ENCODE data around the gene KCNE5.
"Not testable (repeated sequence)": the region's sequence is repeated elsewhere in the genome, so short reads cannot be mapped to it uniquely, and the experiment has no call there.

Gene KCNE5, protein sequence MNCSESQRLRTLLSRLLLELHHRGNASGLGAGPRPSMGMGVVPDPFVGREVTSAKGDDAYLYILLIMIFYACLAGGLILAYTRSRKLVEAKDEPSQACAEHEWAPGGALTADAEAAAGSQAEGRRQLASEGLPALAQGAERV

DNA sequence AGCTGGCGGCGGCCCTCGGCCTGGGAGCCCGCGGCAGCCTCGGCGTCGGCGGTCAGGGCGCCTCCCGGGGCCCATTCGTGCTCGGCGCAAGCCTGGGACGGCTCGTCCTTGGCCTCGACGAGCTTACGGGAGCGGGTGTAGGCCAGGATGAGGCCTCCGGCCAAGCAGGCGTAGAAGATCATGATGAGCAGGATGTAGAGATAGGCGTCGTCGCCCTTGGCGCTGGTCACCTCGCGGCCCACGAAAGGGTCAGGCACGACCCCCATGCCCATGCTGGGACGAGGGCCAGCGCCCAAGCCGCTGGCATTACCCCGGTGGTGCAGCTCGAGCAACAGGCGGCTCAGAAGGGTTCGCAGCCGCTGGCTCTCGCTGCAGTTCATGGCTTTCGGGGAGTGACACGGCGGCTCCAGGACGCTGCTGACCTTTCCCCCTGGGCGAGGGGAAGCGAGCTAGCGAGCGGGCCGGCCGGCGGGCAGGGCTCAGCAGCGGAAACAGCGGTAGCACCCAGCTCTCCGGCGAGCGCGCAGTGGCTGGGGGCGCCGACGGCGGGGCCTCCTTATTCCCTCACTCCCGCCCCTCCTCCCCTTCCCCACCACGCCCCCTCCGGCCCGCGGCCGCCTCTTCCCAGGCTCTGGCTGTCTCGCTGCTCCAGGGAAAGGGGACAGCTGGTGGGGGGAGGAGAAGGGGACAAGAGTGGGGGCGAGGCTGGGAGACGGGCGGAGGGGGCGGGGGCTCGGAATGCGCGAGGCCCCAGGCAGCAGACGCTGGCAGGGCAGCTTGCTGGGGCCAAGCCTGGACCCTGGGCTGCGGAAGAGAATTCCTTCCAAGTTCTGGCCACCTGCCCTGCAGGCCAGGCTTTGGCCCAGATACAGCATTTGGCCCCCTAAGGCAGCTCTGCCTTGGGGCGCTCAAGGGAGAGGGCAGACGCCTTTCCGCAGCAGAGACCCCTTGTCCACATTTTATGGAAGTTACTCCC lies at the start of gene KCNE5:
Gene KCNE5, minus strand, starts transcription at position 532 of the 976 bp plus-strand sequence. Its CDS starts 152 bp downstream, at position 380.
- DNase-seq = no peak

- no peak for DNase-seq
These were observed 47.3 kb upstream of the KCNE5 start for GRCh38 chrX:109672239-109672638.

DNA sequence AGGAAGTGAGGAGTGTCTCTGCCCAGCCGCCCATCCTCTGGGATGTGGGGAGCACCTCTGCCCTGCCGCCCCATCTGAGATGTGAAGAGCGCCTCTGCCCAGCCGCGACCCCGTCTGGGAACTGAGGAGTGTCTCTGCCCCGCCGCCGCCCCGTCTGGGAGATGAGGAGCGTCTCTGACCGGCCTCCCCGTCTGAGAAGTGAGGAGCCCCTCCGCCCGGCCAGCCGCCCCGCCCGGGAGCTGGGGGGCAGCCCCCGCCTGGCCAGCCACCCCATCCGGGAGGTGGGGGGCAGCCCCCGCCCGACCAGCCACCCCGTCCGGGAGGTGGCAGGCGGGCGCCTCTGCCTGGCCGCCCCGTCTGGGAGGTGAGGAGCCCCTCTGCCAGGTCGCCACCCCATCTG lies 46.2 kb upstream of the KCNE5 start:
- not testable (repeated sequence) for DNase-seq

DNA sequence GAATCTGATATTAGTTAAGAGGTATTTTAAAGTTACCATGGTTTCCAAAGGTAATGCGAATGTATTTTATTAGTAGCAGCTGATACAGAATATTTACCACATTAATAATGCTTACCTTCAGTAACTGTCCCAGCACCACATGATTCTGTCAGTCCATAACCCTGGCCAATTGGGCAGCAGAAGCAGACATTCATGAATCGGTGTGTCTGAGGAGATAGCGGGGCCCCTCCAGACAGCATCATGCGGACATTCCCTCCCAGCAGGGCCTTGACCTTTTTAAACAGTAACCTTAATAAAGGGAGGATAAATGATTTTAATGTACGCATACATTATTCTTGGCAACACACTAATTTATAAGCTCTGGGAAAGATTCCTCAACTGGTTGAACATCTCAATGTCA lies 43.0 kb upstream of the KCNE5 start:
- no peak for DNase-seq

- no peak for DNase-seq
These were observed 35.6 kb upstream of the KCNE5 start for GRCh38 chrX:109660435-109661143.

GRCh38 chrX:109658391-109658790 lies 33.4 kb upstream of the KCNE5 start:
- no peak for DNase-seq

- not testable (repeated sequence) for DNase-seq
These were observed 32.4 kb upstream of the KCNE5 start for GRCh38 chrX:109657364-109657763.

GRCh38 chrX:109656774-109657173 lies 31.8 kb upstream of the KCNE5 start:
- DNase-seq = no peak

DNA sequence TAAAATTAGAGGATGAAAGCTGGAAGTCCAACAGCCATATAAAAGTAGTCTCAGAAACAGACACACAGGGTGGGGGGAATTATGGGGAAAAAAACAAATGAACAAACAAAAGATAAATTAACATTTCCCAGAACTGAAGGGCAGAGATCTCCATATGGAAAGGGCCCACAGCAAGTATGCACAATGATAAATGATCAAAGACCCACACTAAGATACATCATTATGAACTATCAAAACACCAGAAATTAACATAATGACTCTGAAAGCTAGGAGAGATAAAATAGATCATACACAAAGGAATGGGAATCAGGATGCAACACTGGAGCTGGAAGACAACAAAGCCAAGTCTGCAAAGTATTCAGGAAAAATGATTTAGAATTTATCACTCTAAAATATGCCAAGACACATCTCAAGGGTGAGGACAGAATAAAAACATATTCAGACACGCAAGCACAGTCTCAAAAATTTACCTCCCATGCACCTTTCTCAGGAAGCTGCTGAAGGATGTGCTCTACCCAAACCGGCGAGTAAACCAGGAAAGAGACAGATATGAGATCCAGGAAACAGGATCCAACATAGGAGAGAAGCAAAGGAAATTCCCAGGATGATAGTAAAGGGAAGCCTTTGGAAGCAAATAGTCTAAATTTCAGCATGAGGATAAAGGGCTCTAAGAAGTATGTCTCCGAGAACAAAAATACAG lies 30.7 kb upstream of the KCNE5 start:
- no peak for DNase-seq

- DNase-seq = no peak
These were observed 29.6 kb upstream of the KCNE5 start for GRCh38 chrX:109654516-109655109.

GRCh38 chrX:109644671-109645070 lies 19.7 kb upstream of the KCNE5 start:
- DNase-seq = not testable (repeated sequence)

- DNase-seq = no peak
These were observed 18.7 kb upstream of the KCNE5 start for GRCh38 chrX:109643687-109644086.

- no peak for DNase-seq
These were observed 13.2 kb upstream of the KCNE5 start for GRCh38 chrX:109638158-109638557.

GRCh38 chrX:109637477-109637876 lies 12.5 kb upstream of the KCNE5 start:
- not testable (repeated sequence) for DNase-seq

DNA sequence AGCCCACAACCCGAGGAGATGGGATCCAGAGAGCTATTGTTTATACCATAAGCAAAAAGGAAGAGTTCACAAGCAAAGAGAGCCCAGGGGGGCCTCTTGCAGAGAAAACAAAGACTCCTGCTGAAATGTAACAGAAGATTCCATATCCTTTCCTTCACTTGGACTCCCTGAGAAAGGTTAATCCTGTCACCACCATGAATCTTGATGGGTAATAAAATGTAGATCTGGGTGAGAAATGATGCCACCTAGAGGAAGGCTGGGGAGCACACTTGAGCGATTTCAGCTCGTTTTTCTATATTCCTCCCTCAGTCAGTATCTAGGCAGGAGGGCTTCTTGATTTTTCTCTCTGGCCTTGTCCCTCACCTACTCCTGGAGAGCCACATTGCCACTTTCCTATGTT lies 10.2 kb upstream of the KCNE5 start:
- peak in 2 of 3 experiments; percentile 17 to 27 for DNase-seq

- peak in 2 of 3 experiments; percentile 28 to 45 for DNase-seq
These were observed 8.0 kb upstream of the KCNE5 start for GRCh38 chrX:109632906-109633504.

DNA sequence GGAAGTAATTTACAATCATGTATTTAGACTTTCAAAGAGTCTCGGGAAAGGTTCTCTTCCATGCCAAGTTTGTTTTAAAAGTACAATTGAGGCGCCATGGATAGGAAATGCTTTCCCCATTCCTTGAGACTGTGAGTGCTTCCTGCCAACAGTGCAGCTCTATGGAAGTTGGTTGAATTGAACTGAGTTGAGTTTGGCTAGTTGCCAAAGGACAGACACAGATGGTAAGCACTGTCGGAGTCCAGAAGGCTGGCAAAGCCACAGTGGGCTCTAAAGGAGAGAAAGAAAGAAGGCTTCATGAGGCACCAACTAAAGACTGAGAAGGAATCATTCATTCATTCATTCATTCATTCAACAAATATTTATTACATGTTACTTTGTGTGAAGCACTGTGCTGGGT lies 4.3 kb upstream of the KCNE5 start:
- peak in 1 of 3 experiments; percentile 50 for DNase-seq

DNA sequence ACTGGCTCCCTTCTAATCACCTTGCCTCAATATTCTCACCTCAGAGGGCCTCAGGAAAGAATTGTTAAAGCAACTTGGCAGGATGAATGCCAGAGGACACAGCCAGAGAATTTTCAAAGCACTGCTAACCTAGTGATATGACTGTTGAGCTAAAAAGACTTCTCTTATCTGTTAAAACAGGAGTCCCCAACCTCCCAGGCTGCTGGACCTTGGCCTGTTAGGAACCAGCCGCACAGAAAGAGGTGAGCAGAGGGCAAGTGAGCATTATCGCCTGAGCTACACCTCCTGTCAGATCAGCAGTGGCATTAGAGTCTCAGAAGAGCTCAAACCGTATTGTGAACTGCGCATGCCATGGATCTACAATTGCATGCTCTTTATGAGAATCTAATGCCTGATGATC lies 1.7 kb upstream of the KCNE5 start:
- DNase-seq = no peak

GRCh38 chrX:109623997-109624396 lies 975 bp downstream of the KCNE5 start:
- no peak for DNase-seq

DNA sequence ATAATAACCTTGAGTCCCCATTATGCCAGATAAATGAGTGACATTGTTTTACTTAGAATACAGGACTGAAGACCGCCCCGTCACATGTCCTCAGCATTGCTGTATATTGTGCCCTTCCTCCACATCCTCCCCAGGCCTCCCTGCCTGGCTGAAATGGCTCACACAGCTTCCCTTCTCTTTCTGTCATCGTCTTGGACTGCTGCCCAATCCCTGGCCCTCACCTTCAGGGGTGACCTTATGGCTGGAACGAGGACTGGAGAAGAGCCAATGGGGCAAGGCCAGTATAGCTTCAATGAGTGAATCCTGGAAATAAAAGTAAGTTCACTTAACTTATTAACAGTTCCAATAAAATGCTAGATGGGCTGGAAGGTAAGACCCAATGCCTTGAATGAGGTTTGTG lies 2.7 kb downstream of the KCNE5 start:
- DNase-seq = no peak

DNA sequence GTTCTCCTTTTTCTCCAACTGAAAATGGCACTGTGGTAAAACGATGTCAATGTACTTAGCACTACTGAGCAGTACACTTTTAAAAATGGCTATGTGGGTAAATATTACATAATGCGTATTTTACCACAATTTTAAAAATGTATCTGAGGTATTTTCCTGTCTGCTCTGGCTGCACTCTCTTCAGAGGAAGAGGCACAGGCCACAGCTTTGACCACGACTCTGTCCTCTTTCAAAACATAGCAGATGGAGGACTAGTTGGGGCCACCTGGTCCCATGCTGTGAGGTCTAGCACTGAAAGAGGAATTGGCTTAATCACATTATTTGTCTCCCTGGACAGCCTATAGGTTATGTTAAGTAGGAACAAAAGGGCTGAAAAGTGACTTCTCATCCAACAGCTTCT lies 5.2 kb downstream of the KCNE5 start:
- no peak for DNase-seq

- DNase-seq = no peak
These were observed 10.0 kb downstream of the KCNE5 start for GRCh38 chrX:109614951-109615350.

Measured in NCI-H1417 (cell line).